ENCODE data around the gene PRSS50.

DNA sequence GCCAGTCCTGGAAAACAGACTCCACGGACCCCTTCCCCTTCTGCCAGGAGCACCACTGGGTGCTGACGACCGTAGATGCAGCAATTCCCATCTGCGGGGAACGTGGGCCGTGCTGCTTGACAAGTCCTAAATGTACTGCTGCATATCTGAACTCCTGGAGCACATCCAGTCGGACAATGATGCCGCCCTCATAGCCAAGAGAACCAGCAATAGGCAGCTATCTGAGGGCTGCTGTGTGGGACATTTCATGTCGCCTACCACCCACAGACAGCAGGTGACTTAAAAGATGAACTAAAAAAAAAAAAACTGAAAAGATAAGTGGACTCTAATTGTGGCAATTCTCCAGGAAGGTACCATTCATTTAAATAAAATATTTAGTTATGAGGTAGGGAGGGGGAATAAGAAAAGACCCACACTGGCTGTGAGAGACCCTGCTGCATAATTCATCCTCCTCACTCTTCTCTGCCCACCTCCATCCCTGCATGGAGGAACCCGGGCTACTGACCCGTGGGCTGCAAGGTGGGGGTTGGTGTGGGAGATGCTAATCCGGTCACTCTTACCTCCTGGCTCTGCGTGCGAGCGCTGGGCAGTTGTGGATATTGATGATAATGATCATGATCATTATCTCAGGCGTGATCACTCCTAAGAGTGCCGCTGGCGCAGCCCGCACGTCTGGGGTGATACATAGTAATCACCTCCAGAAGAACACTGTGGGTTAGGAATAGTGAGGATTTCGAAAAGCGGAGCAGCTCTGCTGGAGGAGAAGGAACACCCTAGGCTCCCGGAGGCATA lies 52.5 kb downstream of the PRSS50 start:
- TF ChIP-seq, protein P1, sequence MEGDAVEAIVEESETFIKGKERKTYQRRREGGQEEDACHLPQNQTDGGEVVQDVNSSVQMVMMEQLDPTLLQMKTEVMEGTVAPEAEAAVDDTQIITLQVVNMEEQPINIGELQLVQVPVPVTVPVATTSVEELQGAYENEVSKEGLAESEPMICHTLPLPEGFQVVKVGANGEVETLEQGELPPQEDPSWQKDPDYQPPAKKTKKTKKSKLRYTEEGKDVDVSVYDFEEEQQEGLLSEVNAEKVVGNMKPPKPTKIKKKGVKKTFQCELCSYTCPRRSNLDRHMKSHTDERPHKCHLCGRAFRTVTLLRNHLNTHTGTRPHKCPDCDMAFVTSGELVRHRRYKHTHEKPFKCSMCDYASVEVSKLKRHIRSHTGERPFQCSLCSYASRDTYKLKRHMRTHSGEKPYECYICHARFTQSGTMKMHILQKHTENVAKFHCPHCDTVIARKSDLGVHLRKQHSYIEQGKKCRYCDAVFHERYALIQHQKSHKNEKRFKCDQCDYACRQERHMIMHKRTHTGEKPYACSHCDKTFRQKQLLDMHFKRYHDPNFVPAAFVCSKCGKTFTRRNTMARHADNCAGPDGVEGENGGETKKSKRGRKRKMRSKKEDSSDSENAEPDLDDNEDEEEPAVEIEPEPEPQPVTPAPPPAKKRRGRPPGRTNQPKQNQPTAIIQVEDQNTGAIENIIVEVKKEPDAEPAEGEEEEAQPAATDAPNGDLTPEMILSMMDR (IDR thresholded peaks at IDR 0.05 in 4 of 5, conservative IDR thresholded peaks at IDR 0.05 in 1 of 5) = no peak
- TF ChIP-seq POLR2A (IDR thresholded peaks at IDR 0.05) = no peak

All from gastrocnemius medialis (tissue), 4 donors.